Astrocyte of the cerebellum (primary cell): ENCODE data around the gene GPR171.

Experiments
- DNase-seq: peaks from one replicate; pipeline ENCODE4 v3.0.0-alpha.2; 2011; ENCODE audit warnings: low read depth
- H3K4me3 ChIP-seq: 2 replicates; pipeline ENCODE4 v1.5.1; 2011; ENCODE audit warnings: mild to moderate bottlenecking, low read depth, low read length, moderate library complexity
- in situ Hi-C: cut with HindIII; loops from 2 replicates; pipeline ENCODE4 v1.10.0; 2017; ENCODE audit warnings: low sequenced_read_pairs
- TF ChIP-seq, protein P1 (sequence below): IDR thresholded peaks from 2 replicates; pipeline ENCODE4 v1.5.1; 2012; ENCODE audit warnings: low read length, low read depth, moderate library complexity, mild to moderate bottlenecking; ENCODE audit errors: missing control alignments

GPR171 gene

DNA sequence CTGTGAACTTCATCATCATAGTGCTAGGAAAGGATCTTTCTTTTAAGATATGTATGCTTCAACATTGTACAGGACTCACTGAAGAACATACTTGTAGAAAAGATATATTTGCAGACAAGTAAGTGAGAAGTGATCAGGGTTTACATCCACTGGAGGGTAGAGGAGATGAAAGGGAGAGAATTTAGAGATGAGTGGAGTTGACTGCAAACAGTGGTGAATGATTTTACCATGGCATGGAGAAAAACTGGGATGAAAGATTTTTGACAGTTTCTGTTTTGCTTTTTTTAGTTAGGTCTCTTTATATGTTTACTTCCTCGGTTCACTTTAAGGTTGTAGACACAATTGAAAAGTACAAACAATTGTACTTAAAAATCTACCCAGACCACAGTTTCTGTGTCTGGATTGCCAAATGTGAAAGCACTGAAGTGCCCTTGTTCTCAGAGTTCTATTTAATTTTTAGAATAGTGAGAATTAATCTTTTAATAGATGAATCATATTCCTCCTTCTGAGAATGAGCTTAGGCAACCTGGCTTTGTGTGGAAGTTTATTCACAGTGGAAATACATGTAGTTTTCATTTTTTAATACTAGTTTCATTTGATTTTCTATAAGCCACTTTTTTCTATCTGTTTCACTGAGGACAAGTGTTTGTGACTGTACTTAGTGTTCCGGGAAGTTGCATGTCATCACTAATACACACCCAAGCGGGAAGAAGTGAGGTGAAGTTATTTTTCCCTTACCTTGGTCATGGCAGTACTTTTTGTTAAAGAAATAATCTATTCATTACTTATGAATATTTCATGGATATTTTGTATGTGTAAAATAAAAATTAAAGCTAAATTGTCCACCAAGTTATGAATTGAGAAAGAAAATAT lies 1.8 kb upstream of the GPR171 start:
- no peak overlapping the region for H3K4me3 ChIP-seq
- DNase-seq: no peak
- in situ Hi-C loops: no loop called here
- TF ChIP-seq, protein P1, sequence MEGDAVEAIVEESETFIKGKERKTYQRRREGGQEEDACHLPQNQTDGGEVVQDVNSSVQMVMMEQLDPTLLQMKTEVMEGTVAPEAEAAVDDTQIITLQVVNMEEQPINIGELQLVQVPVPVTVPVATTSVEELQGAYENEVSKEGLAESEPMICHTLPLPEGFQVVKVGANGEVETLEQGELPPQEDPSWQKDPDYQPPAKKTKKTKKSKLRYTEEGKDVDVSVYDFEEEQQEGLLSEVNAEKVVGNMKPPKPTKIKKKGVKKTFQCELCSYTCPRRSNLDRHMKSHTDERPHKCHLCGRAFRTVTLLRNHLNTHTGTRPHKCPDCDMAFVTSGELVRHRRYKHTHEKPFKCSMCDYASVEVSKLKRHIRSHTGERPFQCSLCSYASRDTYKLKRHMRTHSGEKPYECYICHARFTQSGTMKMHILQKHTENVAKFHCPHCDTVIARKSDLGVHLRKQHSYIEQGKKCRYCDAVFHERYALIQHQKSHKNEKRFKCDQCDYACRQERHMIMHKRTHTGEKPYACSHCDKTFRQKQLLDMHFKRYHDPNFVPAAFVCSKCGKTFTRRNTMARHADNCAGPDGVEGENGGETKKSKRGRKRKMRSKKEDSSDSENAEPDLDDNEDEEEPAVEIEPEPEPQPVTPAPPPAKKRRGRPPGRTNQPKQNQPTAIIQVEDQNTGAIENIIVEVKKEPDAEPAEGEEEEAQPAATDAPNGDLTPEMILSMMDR: no peak

DNA sequence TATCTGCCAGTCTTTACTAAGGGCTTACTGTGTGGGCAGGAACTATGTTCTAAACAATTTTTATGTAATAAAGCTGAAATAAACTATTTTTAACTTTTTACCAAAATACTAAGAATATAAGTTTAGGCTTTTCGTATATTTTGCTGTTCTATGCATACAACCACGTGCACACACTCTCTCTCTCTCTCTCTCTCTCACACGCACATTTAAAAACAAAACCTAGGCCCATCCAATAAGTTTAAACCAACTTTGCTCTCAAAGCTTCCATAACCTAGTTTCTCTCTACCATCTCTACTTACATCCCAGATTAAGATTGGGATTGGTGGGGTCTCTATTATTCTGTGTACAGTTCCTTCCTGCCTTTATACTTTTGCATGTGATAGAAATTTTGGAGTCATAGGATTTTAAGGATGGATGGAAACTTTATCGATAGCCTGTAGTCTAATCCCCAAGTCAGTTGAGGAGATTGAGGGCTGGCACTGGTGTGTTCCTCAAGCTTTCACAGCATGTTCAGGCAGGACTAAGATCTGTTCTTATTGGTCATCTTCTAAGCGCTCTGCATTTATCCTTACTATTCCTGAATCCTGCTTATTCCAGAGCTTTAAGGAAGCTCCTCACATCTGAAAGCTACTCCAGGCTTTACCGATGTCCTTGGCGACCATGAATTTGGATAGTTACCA lies 1.8 kb downstream of the GPR171 start:
- no peak overlapping the region for H3K4me3 ChIP-seq
- DNase-seq: no peak
- TF ChIP-seq, protein P1: no peak
- in situ Hi-C loops: no loop called here

DNA sequence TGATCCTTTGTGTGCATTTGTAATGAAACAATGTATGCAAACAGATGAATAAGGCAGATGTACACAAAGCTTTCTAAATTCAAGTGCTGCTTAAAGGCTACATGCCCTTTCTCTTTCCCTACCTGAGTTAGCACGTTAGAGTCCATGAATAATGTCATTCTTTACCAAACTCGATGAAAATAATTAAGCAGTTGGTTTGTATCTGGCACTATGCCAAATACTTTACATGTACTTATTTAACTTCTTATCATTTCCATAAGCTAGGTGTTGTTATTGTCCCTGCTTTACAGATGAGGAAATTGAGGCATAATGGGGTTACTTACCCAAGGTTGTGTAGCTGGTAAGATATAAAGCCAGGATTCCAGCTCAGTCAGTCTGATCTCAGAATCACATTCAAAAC lies 2.4 kb downstream of the GPR171 start:
- in situ Hi-C loops: no loop called here

DNA sequence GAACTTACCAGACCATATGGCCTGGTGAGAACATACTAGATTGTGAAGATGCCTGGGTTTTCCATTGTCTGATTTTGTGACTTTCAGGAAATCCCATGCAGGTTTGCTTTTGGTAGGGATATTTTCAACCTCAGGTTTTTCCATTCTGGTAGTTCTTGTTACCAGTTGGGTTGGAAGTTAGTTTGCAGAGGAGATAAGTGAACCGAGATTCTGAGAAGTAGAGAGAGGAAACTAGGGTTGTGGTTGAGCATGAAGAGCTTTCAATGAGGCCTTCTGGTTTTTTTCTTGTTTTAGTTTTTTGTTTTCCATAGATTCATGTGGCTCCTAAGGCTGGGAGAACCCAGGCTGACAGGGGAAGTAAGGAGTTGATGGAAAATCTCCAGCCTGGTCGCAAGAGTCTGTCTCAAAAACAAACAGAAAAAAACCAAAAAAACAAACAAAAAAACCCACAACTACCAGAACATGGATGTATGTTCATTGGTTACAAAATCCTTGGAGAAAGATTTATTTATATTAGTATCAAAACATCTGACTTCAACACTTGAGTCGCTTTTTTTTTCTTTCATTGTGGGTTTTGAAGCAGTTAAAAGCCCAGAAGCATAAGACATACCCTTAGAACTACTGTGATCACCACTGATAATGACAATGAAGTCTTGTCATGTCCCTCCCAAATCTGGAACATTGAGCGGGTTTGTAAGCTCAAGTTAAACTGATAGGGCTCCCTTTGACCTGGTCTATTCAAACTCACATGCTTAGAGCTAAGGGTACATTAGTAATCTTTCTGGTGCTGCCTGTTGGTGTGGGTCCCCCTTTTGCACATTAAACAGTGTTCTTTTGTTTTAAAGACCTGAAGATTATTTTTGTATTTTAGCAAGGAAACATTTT lies 3.2 kb downstream of the GPR171 start:
- in situ Hi-C loops: no loop called here
- no peak for DNase-seq
- no peak overlapping the region for H3K4me3 ChIP-seq
- TF ChIP-seq, protein P1: no peak

More for the DNA sequence above, 2.4 kb downstream of the GPR171 start:
- DNase-seq: no peak
- TF ChIP-seq, protein P1: no peak
- no peak overlapping the region for H3K4me3 ChIP-seq

DNA sequence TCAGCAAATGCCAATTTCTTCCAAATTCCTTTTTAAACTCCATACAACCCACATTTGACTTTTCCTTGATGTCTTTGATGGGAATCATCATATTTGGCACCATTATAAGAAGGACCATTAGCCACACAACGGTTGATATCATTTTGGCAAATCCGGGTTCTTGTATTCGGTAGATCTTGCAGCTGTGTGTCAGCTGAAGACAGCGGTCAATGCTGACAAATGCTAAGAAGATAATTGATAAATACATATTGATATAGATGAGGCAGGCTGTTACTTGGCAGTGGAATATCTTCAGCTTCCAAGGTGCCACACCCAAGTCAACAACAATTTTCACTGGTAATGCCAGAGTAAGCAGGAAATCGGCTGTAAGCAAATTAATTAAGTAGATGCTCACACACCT lies 4.2 kb downstream of the GPR171 start:
- H3K4me3 ChIP-seq: no peak overlapping the region
- in situ Hi-C loops: no loop called here
- TF ChIP-seq, protein P1: no peak

More for the DNA sequence above, 4.2 kb downstream of the GPR171 start:
- no peak for DNase-seq
